ENCODE data around the gene CYB5D1.
A peak's percentile ranks its signal among the peaks of the same experiment; 100 is the strongest.

The CYB5D1 gene

DNA sequence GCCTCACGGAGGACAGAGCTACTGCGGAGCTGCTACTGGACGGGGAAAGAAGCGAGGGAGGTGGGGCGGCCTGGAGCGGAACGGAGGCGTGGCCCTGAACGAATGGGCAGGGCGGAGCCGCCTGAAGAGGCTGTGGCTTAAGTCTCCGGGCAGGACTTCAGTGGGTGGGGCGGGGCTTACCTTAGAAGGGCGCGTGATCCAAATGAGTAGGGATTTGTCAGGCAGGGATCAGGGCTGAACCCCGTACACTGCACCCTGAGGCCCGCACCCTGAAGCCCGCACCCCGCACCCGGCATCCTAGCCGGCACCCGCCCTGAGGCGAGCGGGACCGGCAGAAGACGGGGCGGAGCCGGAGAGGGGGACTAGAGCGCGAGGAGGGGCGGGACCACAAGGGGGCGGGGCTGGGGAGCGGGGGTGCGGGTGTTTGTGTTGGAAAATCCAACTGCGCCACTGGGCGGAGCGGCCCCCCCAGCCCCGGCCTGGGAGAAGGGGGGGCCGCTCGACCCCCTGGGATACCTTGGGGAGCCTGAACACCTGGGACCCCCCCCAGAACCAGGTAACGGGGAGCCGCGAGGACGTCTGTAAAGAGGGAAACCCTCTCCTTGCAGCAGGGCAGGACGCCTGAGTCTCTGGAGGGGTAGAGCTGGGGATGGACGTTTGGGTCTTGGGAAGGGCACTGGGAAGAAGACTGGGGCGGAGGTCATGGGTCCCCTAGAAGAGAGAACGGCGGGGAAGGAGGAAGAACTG, 23.8 kb upstream of the CYB5D1 start, which contains the start of gene KDM6B:
KDM6B (plus strand) TSS at position 423 of the 747 bp plus-strand sequence. CDS start 11,338 bp downstream, outside the sequence.
- DNase-seq: peak; percentile 75

DNA sequence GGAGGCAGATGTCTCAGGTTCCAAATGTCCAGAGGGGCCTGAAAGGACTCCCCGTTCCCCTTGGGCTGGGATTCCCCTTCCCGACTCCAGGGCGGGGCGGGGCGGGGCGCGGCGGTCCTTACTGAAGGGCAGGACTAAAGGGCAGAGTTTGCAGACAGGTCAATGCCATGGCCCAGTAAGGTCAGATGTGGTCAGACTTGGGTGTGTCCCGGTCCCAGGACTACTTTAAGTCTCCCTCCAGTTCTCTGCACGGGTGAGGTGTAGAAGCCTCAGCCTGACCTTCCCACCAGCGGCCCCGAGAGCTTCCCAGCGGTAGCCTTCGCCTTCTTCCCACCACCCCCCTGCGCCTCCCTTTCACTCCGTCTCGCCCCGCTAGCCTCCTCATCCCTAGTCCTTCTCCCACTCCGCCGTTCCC, 23.3 kb upstream of the CYB5D1 start:
- DNase-seq: no peak

- peak; percentile 96 for DNase-seq
These were observed 22.6 kb upstream of the CYB5D1 start for GRCh38 chr17:7834957-7835813.

DNA sequence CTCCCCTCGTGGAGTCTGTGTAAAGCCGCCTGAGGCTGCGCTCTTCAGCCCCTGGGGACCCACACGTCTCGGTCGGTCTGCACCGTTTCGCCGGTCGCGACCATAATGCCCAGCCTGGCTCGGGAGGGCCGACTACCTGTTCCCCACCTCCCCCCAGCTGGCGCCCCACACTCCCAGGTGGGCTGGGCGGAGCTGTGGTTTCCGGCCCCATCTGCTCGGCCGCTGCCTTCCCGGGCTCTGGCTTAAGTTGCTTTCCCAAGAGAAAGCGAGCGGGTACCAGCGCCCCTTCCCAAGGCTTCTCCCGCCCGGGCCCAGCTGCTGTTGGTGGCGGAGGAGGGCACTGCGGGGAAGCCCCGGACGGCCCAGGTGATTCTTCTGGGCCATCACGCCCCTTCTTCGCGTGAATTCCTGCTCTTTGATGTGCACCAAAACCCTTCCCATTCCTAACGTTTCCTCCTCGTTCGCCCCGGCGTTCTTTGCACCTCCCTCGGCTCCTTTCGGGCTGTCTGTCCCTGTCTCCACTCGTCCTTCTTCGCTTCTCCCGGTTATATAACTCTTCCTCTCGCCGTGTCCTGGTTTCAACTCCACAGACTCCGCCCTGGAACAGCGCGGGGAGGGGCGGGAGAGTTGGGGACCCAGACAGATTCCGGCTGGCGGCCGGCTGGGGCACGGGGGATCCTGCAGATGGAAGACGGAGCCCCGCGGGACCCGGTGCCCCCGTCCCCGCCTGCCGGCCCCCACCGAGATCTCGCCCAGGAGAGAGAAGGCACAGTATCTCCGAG, 21.8 kb upstream of the CYB5D1 start:
- peak; percentile 58 for DNase-seq

- peak; percentile 99 for DNase-seq
These were observed 21.0 kb upstream of the CYB5D1 start for GRCh38 chr17:7836596-7837407.

GRCh38 chr17:7837408-7838088, 20.3 kb upstream of the CYB5D1 start:
- DNase-seq: peak; percentile 37

- DNase-seq: peak; percentile 45
These were observed 19.4 kb upstream of the CYB5D1 start for GRCh38 chr17:7838090-7839075.

- DNase-seq: no peak
These were observed 18.5 kb upstream of the CYB5D1 start for GRCh38 chr17:7839190-7839875.

- DNase-seq: no peak
These were observed 17.9 kb upstream of the CYB5D1 start for GRCh38 chr17:7839876-7840261.

DNA sequence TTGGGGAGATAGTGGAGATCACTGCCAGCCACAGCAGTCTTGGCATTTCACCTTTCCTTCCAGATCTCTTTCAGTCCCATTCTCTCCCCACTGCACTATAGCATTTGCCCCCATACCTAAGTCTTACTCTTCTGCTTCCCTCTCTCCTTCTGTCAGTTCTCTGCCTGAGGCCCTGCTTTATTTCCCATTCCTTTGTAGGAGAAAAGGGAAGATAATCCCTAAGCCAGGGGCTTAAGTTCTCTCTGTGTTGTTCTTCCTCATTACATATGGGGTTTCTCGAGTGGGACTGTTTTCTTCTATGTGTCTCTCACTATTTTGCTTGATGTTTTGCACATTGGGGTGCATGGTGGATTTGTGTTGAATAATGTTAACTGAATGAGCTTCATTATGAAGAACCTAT, 17.4 kb upstream of the CYB5D1 start:
- no peak for DNase-seq

DNA sequence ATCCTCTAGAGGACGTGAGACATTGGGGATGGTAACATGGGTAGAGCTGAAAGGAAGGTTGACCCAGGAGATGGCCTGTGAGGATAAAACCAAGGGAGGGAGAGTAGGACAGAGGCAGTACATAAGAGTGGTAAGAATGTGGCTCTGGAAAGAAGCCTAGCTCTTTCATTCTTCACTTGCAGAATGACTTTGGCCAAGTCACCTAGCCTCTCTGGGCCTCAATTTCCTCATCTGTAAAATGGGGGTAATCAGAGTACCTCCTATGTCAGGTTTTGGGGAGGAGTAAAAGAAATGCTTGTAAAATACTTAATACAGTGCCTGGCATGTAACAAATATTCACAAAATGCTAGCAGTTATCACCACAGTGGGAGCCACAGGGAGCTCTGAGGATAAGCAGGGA, 16.9 kb upstream of the CYB5D1 start:
- DNase-seq: no peak

DNA sequence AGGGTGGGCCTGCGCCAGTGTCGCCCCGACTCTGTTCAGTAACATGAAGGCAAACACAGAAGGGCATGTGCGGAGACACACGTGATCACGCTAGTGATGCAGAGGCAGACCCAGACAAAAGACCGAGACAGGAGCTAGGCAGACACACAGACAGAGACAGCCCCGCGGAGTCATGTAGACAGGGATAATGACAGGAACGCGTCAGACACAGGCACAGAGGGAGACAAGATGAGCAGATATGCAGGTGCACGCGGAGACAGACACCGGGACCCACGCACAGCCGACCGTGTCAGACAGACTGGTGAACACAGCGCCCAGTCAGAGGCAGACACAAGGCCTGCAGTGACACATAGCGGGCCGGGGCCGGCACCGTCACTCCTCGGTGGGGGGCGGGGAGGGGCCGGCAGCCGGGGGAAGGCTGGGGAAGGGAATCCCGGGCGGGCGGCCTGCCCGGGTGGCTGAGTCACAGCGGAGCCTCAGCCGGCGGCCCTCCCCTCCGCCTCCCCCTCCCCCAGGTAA, 16.3 kb upstream of the CYB5D1 start:
- DNase-seq: peak; percentile 40

DNA sequence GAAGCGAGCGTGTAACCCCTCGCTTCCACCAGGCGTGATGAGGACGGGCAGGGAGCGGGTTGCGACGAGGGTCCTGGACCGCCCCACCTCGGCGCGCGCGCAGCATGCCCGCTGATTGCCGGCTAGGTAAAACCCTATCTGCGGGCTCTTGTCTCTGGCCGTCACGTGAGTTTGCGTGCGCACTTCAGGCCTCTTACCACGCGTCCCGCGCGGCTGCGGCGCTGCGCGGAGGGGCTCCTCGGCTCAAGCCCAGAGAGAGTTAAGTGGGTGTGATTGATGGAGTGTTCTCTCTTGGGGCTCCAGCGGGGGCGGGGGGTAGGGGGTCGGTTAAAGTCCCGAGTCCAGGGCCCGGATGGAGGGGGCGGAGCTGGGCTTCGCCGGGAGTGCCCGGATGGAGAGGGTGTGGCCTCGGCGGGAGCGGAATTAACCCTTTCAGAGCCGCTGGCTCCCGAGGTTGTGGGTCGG, 15.9 kb upstream of the CYB5D1 start:
- DNase-seq: peak; percentile 89

GRCh38 chr17:7842380-7843256, 15.2 kb upstream of the CYB5D1 start:
- DNase-seq: peak; percentile 50

GRCh38 chr17:7843257-7843535, 14.6 kb upstream of the CYB5D1 start:
- DNase-seq: no peak

GRCh38 chr17:7843536-7844291, 14.1 kb upstream of the CYB5D1 start:
- DNase-seq: peak; percentile 77

DNA sequence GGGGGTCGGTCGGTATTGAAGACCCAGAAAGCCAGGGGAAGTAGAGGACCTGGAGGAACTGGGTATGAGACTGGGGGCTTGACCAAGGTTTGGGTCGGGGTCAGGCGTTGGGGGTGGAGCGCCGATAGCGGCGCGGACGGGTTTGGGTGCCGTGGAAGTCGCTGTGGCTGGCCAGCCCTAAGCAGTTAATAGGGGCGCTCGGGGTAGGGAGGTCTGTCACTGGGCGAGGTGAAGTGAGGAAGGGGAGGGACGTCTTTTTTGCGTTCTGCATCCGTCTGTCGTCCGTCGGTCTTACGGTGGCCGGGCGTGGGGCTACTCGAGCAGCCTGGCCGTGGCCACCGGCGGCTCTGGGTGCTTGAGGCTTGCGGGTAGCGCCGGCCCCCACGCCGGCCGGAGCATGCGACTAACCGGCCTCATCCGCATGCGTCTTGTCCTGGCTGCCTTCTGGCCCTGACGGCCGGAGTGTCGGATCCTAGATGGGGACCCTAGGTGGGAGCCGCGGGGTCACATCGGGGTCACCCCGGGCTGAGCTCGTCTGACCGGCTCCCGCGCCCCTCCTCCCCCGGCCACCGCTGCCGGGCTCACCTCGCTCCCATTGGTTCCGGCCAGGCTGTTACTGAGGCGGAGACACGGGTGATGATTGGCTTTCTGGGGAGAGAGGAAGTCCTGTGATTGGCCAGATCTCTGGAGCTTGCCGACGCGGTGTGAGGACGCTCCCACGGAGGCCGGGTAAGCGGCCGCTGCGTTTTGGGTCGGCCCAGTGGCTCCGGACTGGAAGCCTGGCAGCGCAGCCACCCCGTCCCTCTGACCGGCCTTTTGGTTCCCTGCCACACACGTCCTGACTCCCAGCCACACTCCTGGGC, 13.3 kb upstream of the CYB5D1 start:
- peak; percentile 79 for DNase-seq
